ENCODE measurements around the gene BCAS3.

The BCAS3 gene

GRCh38 chr17:61364463-61364846 lies 686.8 kb downstream of the BCAS3 start:
- DNase-seq (ENCODE audit: low read depth): no peak

GRCh38 chr17:61366076-61366714 lies 688.5 kb downstream of the BCAS3 start:
- no peak for DNase-seq (ENCODE audit: low read depth)

- no peak for DNase-seq (ENCODE audit: low read depth)
Observed at GRCh38 chr17:61366715-61367413, 689.2 kb downstream of the BCAS3 start.

DNA sequence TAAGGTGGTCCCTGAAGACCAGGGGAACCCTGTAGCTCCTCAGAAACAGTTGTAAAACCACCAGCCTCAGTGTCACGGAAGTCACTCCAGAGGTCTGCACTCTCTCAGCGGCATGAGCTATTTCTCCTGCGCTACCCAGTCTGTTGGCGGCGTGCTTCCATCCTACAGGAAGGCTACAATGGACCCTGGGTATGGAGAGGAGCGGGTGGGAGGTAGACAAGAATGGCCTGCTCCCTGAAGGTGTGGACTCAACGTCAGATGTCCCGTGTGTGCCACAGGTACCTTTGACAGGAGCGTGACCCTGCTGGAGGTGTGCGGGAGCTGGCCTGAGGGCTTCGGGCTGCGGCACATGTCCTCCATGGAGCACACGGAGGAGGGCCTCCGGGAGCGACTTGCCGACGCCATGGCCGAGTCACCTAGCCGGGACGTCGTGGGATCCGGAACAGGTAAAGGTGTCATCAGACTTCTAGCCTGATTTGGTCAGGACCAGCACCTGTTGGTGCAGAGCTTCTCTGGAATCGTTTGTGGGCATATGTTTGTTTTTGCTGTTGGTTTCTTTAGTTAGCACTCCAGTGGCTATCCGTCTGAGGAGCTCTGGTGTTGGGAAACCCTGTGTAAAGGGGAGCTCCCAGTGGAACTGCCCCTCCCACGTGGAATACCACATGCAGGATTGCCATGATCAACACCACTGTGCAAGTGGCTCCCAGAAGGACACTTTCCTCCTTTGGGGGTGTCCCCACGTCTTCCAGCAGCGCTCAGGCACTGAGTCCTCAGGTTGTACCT lies 690.6 kb downstream of the BCAS3 start:
- no peak for DNase-seq (ENCODE audit: low read depth)

DNA sequence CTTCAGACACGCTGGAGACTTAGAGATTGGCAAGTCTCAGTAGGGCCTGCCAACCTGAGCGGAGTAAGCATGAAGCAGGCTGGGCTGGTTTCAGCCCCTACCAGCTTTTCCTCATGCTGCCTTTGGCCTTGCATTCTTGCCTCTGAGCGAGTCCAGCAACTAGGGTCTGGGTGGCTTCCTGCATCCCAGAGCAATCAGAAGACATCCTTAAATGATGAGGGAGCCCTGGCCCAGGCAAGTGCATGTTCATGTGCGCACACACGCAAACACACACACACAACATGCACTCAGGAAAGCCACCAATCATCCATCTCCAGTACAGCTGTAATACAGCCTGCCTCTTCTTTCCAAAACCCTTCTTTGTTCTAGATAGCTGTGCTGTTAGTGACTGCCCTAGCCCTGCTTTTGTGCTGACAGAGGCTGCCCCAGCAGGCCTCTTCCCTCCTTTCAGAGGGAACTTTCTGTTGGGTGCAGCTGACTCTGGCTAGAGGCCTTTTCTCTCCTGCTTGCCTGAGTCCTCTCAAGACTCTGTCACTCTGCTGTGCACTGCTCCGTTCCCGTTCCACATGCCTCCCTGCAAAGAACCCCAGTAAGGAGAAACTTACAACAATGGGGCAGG lies 691.3 kb downstream of the BCAS3 start:
- no peak for DNase-seq (ENCODE audit: low read depth)

GRCh38 chr17:61369751-61370150 lies 692.1 kb downstream of the BCAS3 start:
- DNase-seq (ENCODE audit: low read depth): no peak

GRCh38 chr17:61371179-61371578 lies 693.5 kb downstream of the BCAS3 start:
- no peak for DNase-seq (ENCODE audit: low read depth)

- no peak for DNase-seq (ENCODE audit: low read depth)
Observed at GRCh38 chr17:61371606-61372005, 694.0 kb downstream of the BCAS3 start.

DNA sequence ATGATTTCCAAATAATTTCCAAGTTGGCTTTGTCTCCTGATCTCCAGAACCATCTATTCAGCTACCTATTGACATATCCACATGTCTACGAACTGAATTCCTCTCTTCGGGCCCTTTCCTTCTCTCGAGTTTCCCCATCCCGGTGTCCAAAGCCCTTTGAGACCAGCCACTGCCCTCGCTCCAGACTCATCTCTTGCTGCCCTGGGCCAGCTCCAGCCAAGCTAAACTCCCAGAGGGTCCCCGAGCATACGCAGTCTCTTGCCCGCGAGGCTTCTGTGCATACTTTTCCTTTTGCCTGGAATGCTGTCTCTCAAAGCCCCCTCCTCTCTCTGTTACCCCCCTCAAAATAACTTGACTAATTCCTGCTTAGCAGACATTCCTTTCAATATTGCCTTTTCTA lies 694.8 kb downstream of the BCAS3 start:
- DNase-seq (ENCODE audit: low read depth): no peak

DNA sequence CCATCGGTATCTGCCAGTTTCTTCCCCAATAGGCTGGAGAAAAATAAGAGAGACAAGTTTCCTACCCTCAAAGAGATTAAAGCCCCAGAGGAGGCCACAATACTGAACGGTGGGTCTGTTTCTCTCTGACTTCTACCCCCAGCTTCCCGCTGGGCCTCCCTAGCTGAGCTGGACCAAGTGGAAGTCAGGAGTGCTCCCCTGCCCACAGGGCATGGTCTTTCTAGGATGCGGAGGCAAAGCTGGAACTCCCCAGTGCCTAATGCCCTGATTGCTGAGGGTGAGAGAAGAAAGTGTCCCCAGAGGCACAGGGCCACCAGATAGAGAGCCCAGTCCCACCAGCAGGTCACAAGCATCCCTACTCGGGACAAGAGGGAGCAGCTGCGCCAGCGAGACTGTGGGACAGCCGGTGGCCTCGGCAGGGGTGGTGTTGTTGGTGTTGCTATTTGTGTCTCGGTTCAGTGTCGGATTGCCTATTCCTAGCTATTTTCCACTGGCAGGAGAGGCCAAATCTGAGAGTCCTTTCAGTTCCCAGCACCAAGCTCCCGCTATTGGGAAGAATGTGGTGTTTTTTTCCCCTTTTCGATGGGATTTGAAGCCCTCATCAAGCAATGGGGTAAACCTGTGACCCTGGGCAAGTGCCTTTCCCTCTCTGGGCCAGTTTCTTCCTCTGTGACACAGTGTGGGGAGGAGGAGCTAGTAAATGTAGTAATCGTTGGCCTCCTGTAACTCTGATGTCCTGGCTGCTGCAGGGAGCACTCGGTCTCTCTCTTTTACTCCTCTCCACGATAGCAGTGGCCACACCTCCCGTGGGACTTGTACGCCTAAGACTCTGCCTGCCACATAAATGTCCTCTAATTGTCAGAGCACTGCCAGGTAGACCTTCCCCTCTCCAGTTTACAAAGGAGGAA lies 699.5 kb downstream of the BCAS3 start:
- DNase-seq (ENCODE audit: low read depth): no peak

- DNase-seq (ENCODE audit: low read depth): no peak
Observed at GRCh38 chr17:61378658-61379456, 701.2 kb downstream of the BCAS3 start.

DNA sequence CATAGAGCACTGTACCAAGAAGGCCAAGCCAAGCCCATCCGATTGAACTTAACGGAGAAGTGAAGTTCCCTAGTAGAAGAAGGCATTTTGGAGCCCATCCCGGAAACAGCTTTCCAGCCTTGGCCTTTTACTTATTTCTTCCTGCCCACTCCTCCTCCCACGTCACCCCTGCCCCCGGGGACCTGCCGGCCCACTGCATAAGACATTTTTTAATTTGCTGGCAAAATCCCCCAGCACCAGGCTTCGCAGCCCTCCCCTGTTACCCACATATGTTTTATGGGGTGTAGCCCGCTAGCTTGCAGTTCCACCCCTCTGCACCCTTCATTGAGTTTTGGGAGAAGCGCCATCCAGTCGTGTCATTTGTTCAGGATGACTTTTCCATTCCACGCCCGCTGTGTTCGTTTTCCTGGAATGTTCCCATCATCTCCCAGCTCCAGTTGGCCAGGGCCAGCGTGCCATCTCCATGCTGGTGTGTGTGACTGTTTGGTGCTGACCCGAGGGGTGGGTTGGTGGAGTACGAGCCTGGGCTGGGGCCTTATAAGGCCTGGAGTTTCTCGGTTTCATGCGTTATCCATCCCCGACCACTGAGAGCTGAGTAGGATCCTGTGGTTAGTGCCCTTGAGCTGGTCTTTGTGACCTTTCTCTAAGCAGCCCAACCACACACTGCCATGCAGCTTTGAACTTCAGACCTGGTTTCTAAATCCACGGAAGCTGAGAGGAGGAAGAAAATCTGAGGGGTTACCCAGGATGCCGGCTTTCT lies 702.0 kb downstream of the BCAS3 start:
- no peak for DNase-seq (ENCODE audit: low read depth)

GRCh38 chr17:61380217-61380835 lies 702.7 kb downstream of the BCAS3 start:
- DNase-seq (ENCODE audit: low read depth): no peak

GRCh38 chr17:61380836-61381525 lies 703.3 kb downstream of the BCAS3 start:
- no peak for DNase-seq (ENCODE audit: low read depth)

DNA sequence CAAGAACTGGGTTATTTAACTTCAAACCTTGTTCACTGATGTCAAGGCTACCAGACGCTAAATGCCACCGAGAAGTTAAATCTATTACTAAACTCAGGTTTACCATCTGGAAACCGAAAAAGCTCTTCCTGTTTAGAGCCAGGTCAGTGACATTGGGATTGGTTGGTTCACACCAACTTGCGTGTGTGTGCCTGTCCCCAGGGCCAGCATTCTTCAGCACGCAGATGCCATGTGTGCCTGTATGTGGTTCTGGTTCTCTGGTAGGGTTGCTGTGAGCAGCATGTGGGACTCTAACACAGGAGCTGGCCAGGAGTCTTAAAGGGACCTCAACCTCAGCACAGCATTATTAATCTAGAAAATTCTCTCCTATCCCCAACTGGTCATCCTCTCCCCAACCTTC lies 703.9 kb downstream of the BCAS3 start:
- no peak for DNase-seq (ENCODE audit: low read depth)

- DNase-seq (ENCODE audit: low read depth): no peak
Observed at GRCh38 chr17:61382796-61383688, 705.4 kb downstream of the BCAS3 start.

DNA sequence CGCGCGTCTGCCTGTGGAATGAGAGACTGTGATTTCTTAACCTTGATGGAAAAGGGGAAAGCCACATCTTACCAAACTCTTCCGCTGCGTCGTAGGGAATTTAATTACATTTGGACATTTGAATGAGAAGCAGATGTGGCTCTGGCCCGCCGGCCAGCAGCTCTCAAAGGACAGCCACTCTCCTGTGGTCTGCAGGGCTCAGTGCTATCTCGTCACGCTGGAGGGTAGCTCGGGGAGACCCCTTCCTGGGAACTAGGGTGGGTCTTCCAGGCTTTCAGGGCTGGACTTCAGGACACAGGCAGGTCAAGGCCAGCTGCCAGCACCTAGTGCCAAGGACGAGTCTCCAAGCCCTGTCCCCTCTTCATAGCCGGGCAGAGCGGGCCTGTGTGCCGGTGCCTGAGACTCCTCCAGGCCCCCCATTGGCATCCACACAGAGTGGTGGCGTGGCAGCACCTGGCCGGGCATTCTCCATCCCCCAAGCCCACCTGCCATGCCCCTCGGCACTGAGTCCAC lies 706.1 kb downstream of the BCAS3 start:
- DNase-seq (ENCODE audit: low read depth): peak; percentile 37

- no peak for DNase-seq (ENCODE audit: low read depth)
Observed at GRCh38 chr17:61384354-61384691, 706.7 kb downstream of the BCAS3 start.
